Gastrocnemius medialis (tissue), 4 donors: ENCODE results near the gene TWSG1. TPM values are rescaled to one million over a fixed set of nuclear protein-coding genes. Genes with fewer than 3 reads are reported as not detected.
"Not testable (repeated sequence)": the region's sequence is repeated elsewhere in the genome, so short reads cannot be mapped to it uniquely, and the experiment has no call there.

Experiments used
- ATAC-seq, 2 donors: fragments of 150-250 bp; one replicate each; pipeline ENCODE4 v1.9.1; 2016
- DNase-seq, 2 donors: peaks; one replicate each; pipeline ENCODE4 v3.0.0-alpha.2; 2019
- H3K27ac ChIP-seq, 4 donors: fragments of 200-600 bp; sonication (generic); 1 replicate in 1 of 4; 2 replicates in 3 of 4; pipeline ENCODE4 v1.5.1; 2016 to 2018; ENCODE audit warnings: mild to moderate bottlenecking in 2 of 4, moderate library complexity in 1 of 4
- H3K27me3 ChIP-seq, 3 donors: fragments of 200-600 bp; sonication (generic) in 2 of 3; 1 replicate in 1 of 3; 2 replicates in 2 of 3; pipeline versions ENCODE4 v1.5.1 to v1.6.0; 2016 to 2019; ENCODE audit warnings: mild to moderate bottlenecking in 1 of 3, moderate library complexity in 1 of 3
- H3K36me3 ChIP-seq, 2 donors: fragments of 200-600 bp; sonication (generic) in 1 of 2; one replicate each; pipeline ENCODE4 v1.5.1; 2017 to 2018
- H3K4me1 ChIP-seq, 2 donors: fragments of 200-600 bp; sonication (generic) in 1 of 2; one replicate each; pipeline ENCODE4 v1.5.1; 2016 to 2017; ENCODE audit warnings: mild to moderate bottlenecking in 2 of 2
- H3K4me3 ChIP-seq, 4 donors: fragments of 200-600 bp; sonication (generic) in 3 of 4; 1 replicate in 1 of 4; 2 replicates in 3 of 4; pipeline ENCODE4 v1.5.1; 2016 to 2019; ENCODE audit warnings: mild to moderate bottlenecking in 2 of 4
- H3K9me3 ChIP-seq, 3 donors: fragments of 200-600 bp; sonication (generic) in 2 of 3; 1 replicate in 1 of 3; 2 replicates in 2 of 3; pipeline ENCODE4 v1.5.1; 2016 to 2019
- CTCF ChIP-seq, 5 experiments: fragments of 450-650 bp in 3 of 5; fragments of 200-600 bp in 2 of 5; sonication (generic) in 2 of 5; IDR thresholded peaks in 4 of 5; conservative IDR thresholded peaks in 1 of 5; 1 replicate in 4 of 5; 2 replicates in 1 of 5; pipeline ENCODE4 v1.5.1; 2016 to 2019; ENCODE audit warnings: antibody characterized with exemption in 5 of 5, mild to moderate bottlenecking in 3 of 5, moderate library complexity in 3 of 5
- POLR2A ChIP-seq, 2 donors: fragments of 450-650 bp; IDR thresholded peaks; one replicate each; pipeline ENCODE4 v1.6.1; 2017; ENCODE audit warnings: antibody characterized with exemption in 2 of 2, mild to moderate bottlenecking in 2 of 2, moderate library complexity in 2 of 2
- in situ Hi-C, 4 donors: fragments of 200-750 bp; cut with MboI; loops; one replicate each; pipeline versions ENCODE4 v1.15.0 to v1.8.0; 2017; ENCODE audit warnings: low sequenced_read_pairs in 4 of 4
- intact Hi-C: fragments of 100-400 bp; cut with DNase I; formaldehyde crosslinking; loops from one replicate; pipeline ENCODE4 v1.15.1; 2023; ENCODE audit warnings: low total_unique reads
- total RNA-seq, 4 donors: library from RNA; depleted of rRNA; stranded (reverse); fragments of >200 nt; gene quantifications; one replicate each; pipeline versions ENCODE4 v1.1.0 to v1.2.3, GENCODE V29; 2016

TWSG1 gene
- total RNA-seq, 4 donors from 2014 or later: 5.3 to 9.5 (median 8.1) TPM

GRCh38 chr18:9365406-9365805 lies 30.8 kb downstream of the TWSG1 start:
- in situ Hi-C loops (no loop called here), intact Hi-C loops (no loop called here)
- no peaks in the 10 kb centered on the region for H3K9me3 ChIP-seq
- TF ChIP-seq POLR2A (IDR thresholded peaks at IDR 0.05): no peak
- TF ChIP-seq CTCF (IDR thresholded peaks at IDR 0.05 in 4 of 5, conservative IDR thresholded peaks at IDR 0.05 in 1 of 5): no peak
- peaks cover 0 to 5% of the 10 kb centered on the region in 2 donors for H3K36me3 ChIP-seq
- no peaks in the 10 kb centered on the region for H3K4me1 ChIP-seq
- H3K4me3 ChIP-seq: no peak overlapping the region
- no peak for DNase-seq
- no peak overlapping the region for H3K27ac ChIP-seq
- no peak for ATAC-seq
- no peaks in the 10 kb centered on the region for H3K27me3 ChIP-seq

DNA sequence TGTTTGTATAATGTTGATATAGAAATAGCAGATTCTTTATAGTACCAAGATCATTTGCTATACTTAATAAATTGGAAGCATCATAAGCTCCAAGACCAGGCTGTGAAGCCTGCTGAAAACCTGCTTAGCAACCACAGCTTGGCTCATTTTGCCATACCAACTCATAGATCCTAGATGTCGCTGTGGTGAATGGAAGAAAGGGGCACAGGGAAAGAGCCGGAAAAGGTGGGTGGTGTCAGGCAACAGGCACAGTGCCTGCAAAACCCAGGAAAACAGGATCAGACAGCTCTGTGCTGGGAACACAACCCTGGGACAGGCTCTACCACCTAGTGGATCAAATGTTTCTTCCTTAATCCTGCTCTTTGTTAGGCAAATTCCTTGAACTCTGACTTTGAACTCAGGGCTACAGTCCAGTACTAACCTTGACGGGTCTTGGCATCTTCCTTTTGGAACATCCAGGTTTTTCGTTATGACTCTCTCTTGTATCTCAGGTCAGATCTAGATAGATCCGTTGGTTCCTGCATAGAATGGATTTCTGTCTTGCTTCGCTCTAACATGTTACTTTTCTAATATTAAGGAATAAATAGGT lies 31.6 kb downstream of the TWSG1 start:
- Histone ChIP-seq H3K4me3 (no peak overlapping the region), H3K36me3 (peaks cover 0 to 5% of the 10 kb centered on the region in 2 donors), H3K27me3 (no peaks in the 10 kb centered on the region), H3K9me3 (no peaks in the 10 kb centered on the region), H3K4me1 (no peaks in the 10 kb centered on the region), H3K27ac (no peak overlapping the region)
- TF ChIP-seq POLR2A (IDR thresholded peaks at IDR 0.05) (no peak), CTCF (IDR thresholded peaks at IDR 0.05 in 4 of 5, conservative IDR thresholded peaks at IDR 0.05 in 1 of 5) (no peak)
- in situ Hi-C loops: no loop called here
- DNase-seq (no peak), ATAC-seq (peak in 1 of 2 donors; percentile 14)
- intact Hi-C loops: no loop called here

- H3K36me3 ChIP-seq, H3K4me1 ChIP-seq, intact Hi-C loops, H3K9me3 ChIP-seq, DNase-seq, H3K4me3 ChIP-seq, ATAC-seq, H3K27ac ChIP-seq, H3K27me3 ChIP-seq, in situ Hi-C loops: not testable (repeated sequence)
Measured at GRCh38 chr18:9373254-9373653, 38.7 kb downstream of the TWSG1 start.

GRCh38 chr18:9379118-9379517 lies 44.5 kb downstream of the TWSG1 start:
- H3K4me1 ChIP-seq: no peaks in the 10 kb centered on the region
- H3K9me3 ChIP-seq: no peaks in the 10 kb centered on the region
- no peaks in the 10 kb centered on the region for H3K36me3 ChIP-seq
- H3K27me3 ChIP-seq: no peaks in the 10 kb centered on the region
- in situ Hi-C loops: no loop called here
- H3K4me3 ChIP-seq: no peak overlapping the region
- TF ChIP-seq CTCF (IDR thresholded peaks at IDR 0.05 in 4 of 5, conservative IDR thresholded peaks at IDR 0.05 in 1 of 5) (no peak), POLR2A (IDR thresholded peaks at IDR 0.05) (no peak)
- intact Hi-C loops: no loop called here
- DNase-seq: no peak
- no peak overlapping the region for H3K27ac ChIP-seq
- no peak for ATAC-seq

- H3K4me1 ChIP-seq: no peaks in the 10 kb centered on the region
- no peaks in the 10 kb centered on the region for H3K36me3 ChIP-seq
- in situ Hi-C loops: no loop called here
- no peaks in the 10 kb centered on the region for H3K27me3 ChIP-seq
- H3K27ac ChIP-seq: no peak overlapping the region
- H3K4me3 ChIP-seq: no peak overlapping the region
- no peak for ATAC-seq
- intact Hi-C loops: no loop called here
- DNase-seq: no peak
- H3K9me3 ChIP-seq: no peaks in the 10 kb centered on the region
- TF ChIP-seq CTCF (IDR thresholded peaks at IDR 0.05 in 4 of 5, conservative IDR thresholded peaks at IDR 0.05 in 1 of 5) (no peak), POLR2A (IDR thresholded peaks at IDR 0.05) (no peak)
Measured at GRCh38 chr18:9380101-9380500, 45.5 kb downstream of the TWSG1 start.
